ENCODE data around the gene CPNE2.

DNA sequence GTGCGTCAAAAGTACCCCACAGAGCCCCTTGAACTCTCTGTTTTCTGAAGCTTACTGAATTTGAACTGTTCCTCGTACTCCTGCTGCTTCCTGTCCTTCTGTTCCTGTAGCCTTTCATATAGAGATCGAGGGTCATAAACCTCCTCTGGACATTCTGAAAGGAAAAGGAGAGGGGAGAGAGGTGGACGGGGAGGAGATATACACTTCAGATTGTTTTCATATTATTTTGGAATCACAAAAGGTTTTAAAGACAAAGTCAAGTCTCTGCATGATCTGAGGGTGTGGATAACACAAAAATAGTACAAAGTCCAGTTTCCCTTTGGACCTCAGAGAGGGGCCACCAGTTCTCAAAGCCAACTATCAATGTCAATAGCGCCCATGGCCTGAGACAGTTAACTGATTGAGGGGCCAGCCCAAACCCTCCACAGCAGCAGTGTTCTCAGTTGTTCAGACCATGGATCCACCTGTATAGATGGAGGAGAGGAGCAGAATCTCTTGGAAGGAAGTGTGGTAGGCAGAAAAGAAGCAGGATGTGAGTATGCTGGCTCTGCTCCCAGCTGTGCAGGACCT is 80.4 kb downstream of the CPNE2 start:
- TF ChIP-seq, protein P1, sequence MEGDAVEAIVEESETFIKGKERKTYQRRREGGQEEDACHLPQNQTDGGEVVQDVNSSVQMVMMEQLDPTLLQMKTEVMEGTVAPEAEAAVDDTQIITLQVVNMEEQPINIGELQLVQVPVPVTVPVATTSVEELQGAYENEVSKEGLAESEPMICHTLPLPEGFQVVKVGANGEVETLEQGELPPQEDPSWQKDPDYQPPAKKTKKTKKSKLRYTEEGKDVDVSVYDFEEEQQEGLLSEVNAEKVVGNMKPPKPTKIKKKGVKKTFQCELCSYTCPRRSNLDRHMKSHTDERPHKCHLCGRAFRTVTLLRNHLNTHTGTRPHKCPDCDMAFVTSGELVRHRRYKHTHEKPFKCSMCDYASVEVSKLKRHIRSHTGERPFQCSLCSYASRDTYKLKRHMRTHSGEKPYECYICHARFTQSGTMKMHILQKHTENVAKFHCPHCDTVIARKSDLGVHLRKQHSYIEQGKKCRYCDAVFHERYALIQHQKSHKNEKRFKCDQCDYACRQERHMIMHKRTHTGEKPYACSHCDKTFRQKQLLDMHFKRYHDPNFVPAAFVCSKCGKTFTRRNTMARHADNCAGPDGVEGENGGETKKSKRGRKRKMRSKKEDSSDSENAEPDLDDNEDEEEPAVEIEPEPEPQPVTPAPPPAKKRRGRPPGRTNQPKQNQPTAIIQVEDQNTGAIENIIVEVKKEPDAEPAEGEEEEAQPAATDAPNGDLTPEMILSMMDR (IDR thresholded peaks at IDR 0.05; ENCODE audit: control extremely low read depth in 1 of 3, insufficient read depth in 1 of 3, low read depth in 1 of 3, low read length in 3 of 3) = no peak
- TF ChIP-seq USF2 (IDR thresholded peaks at IDR 0.05; ENCODE audit: low read length) (no peak), TAF1 (IDR thresholded peaks at IDR 0.05; ENCODE audit: low read depth, low read length) (no peak)
